Stimulated activated CD8-positive, alpha-beta memory T cell treated with anti-CD3 and anti-CD28 coated beads, Interleukin-2, amount 100 ng/mL, for 1 hour (primary cell): ENCODE measurements around the gene ARHGEF4.

ENCODE experiments used
- DNase-seq, 2 donors: peaks; one replicate each; pipeline ENCODE4 v3.0.0-alpha.2; 2020; ENCODE audit warnings: low read depth in 2 of 2

ARHGEF4 gene

GRCh38 chr2:130834091-130834930 is 2.4 kb upstream of the ARHGEF4 start:
- no peak for DNase-seq

DNA sequence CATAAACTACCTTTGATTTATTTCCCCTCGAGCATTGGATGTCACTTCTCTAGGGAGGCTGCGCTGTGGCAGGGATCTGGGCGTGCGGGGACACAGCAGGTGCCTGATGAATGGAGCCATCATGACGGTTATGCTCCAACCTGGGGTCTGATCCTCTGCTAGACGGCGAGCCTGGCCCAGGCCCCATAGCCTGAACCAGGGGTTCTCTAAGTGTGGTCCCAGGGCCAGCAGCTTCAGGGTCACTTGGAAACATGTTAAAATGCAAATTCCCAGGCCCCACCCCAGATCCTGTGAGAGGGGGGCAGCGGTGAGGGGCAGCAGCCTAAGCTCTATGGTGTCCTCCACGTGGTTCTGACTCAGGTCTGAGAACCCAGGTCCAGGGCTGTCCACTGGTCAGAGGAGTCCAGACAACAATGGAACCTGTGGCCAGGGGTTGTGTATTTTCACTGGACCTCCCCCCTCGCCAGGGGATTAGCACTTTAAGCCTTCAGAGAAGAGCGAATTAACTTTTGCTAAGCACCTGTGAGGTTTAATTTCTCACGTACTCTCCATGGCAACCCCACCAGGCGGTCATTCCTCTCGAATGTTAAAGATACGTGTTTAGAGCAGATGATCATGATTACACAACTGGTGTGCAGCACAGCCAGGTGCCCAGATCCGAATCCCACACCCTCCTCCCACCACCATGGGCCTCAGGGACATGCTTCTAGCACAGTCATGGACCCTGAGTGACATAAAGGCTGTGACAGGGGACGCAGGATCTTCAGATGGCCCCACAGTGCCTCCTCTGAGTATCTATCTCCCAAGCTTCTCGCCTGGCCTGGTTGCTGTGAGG is 1.6 kb upstream of the ARHGEF4 start:
- no peak for DNase-seq

DNA sequence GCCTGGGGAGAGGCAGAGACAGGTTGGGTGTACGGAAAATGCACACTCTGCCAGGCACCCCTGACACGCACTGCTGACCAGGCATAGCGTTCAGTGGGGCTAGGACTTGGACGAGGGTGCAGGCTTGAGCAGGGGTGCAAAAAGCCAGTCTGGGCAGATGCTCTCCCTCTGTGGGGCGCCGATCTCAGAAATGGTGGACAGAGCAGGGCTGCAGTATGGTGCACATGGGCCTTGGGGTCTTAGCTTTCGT is 1.0 kb upstream of the ARHGEF4 start:
- DNase-seq = no peak

DNA sequence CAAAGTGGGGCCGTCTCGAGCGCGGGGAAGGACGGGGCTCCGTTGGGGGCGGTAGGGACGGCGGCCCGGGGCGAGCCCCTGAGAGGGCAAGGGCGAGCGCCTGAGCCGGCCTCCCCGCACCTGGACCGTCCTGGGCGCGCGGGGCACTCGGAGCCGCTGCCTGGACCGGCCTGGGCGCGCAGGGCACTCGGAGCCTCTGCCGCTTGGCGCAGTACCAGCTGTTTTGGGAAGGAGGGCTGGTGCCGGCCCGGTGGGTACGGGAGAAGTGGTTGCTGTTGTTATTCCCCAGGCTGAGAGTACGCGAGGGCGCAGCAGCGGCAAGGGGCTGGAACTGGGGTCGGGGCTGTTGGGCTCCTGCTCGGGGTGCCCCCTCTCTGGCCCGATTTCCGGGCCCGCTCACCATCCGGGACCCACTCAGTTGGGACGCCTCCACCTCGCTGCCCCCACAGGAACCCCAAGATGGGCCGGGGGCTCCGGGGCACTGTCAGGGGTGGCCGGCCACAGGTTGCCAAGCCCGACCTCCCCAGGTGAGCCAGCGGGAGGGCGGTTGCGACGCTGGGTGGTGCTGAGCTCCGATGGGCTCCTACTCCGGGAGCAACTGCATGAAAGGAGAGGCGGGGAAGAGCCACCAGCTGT is 579 bp downstream of the ARHGEF4 start:
- no peak for DNase-seq

DNA sequence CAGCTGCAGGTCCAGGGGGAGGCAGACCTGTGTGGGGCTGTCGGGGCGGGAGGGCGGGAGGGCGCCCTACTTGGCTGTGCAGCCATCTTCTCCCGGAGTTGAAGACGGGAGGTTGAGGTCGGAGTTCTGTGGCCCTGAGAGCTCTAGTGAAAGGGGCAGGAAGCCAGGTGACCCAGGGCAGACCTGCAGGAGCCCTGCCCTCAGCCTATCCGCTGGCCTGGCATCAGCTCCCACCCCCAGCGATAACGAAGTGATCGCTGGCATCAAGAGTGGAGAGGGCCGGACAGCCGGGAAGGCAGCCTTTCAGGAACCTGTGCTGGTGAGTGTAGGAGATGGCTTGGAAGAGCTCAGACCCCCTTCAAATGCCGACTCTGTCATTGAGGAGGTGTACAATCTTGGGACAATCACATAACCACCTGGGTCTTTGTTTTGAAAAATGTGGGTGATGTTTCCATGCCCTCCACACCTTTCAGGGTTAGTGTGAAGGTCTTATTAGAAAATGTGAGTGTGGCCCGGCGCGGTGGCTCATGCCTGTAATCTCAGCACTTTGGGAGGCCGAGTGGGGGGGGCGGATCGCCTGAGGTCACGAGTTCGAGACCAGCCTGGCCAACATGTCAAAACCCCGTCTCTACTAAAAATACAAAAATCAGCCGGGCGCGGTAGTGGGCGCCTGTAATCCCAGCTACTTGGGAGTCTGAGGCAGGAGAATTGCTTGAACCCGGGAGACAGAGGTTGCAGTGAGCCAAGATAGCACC is 1.3 kb downstream of the ARHGEF4 start:
- no peak for DNase-seq

- DNase-seq = no peak
Measured at GRCh38 chr2:130839011-130839780, 2.5 kb downstream of the ARHGEF4 start.

GRCh38 chr2:130840506-130840905 is 3.8 kb downstream of the ARHGEF4 start:
- DNase-seq = no peak

DNA sequence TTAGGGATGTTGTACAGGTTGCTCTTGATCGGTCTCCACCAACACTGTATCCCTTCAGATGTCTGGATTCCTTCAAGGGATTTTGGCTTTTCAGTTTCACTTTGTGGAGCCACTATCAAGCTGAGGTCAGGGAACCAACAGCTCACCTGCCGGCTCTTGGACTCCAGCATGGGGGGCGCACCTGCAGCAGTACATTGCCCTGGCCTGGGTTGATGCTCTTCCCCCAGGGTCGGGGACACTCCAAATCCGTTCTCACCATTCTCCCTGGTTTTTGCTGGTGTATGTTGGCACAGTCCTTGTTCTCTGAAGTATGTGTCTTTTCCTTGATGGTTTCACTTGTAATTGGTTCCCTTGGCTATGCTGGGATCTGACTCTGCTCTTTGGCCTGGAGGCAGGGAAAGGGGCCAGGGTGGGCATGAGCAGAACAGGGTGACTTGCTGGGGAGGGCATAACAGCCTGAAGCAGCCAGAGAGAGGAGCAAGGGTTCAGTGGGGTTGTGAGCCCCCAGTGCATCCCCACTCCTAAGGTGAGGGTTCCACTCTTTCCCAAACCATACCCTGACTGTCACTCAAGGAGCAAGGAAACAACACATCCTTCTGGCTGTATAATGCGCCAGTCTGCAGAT is 5.1 kb downstream of the ARHGEF4 start:
- DNase-seq = no peak

- DNase-seq = no peak
Measured at GRCh38 chr2:130842770-130843169, 6.1 kb downstream of the ARHGEF4 start.

GRCh38 chr2:130843321-130843985 is 6.7 kb downstream of the ARHGEF4 start:
- no peak for DNase-seq

- no peak for DNase-seq
Measured at GRCh38 chr2:130844161-130844560, 7.4 kb downstream of the ARHGEF4 start.

DNA sequence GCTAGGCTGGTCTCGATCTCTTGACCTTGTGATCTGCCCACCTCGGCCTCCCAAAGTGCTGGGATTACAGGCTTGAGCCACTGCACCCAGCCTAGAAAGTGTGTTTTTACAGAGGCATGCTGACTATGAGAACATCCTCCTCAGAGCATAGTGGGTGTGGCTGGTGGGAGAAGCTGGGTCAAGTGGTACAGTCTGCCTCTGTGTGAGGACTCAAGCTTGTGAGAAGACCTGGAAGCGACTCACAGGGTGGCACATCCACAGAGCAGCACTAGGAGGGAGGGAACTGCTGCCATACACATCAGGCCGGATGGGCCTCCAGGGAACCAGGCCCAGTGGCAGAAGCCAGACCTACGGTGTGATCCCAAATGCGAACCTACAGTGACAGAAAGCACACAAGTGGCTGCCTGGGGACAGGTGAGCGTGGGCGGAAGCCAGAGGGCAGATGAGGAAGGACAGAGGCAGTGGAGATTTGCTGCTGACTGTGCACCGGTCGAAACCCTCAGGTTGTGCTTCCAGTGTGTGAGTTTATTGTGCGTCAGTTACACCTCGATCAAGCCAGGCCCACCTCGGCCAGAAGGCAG is 8.9 kb downstream of the ARHGEF4 start:
- no peak for DNase-seq

DNA sequence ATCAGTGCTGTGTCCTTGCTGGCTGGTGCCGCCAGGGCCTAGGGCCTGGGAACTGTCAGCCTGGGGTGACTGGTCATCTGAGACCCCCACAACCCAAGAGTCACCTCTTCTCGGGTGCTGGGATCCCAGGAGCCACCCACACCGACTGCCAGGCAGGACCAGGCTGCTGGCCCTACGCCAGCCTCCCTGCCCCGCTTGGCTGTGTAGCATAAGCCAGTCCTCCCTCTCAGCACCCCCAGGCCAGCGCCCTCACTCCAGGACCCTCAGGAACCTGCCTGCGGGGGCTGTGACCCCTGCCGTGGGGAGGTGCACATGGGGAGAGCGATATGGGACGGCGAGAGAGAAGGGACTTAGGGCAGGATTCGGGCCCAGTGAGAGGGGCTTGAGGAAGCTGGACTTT is 9.5 kb downstream of the ARHGEF4 start:
- no peak for DNase-seq

DNA sequence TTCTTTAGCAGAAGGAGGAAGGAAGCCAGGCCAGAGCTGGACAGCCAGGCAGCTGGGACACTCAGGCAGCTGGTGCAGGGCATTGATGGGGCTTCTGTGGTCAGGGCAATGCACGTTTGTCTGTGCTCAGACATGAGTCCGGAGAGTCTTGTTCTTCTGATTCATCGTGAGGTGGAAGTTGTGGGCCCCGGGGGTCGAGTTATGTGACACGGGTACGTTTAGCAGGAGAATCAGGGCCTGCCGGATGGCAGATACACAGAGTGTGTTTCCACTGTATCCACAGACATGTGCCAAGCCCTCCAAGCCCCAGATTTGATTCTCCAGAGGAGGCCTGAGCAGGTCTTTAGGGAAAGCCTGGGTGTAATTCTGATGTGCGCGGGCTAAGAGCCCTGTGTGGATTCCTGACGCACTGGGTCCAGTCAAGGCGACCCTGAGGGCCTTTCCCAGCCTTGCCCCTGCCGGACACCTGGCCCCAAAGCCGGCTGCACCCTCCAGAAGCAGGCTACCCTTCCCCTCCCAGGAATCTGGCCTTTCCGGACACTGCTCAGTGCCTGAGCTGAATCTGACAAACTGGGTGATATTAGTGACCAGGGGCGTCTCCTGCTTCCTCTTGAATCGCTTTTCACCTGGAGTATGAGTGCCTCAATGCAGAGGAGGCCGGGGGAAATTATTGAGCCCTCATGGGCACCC is 10.1 kb downstream of the ARHGEF4 start:
- no peak for DNase-seq

GRCh38 chr2:130847776-130848525 is 11.2 kb downstream of the ARHGEF4 start:
- no peak for DNase-seq

GRCh38 chr2:130848526-130849210 is 12.0 kb downstream of the ARHGEF4 start:
- DNase-seq = no peak

DNA sequence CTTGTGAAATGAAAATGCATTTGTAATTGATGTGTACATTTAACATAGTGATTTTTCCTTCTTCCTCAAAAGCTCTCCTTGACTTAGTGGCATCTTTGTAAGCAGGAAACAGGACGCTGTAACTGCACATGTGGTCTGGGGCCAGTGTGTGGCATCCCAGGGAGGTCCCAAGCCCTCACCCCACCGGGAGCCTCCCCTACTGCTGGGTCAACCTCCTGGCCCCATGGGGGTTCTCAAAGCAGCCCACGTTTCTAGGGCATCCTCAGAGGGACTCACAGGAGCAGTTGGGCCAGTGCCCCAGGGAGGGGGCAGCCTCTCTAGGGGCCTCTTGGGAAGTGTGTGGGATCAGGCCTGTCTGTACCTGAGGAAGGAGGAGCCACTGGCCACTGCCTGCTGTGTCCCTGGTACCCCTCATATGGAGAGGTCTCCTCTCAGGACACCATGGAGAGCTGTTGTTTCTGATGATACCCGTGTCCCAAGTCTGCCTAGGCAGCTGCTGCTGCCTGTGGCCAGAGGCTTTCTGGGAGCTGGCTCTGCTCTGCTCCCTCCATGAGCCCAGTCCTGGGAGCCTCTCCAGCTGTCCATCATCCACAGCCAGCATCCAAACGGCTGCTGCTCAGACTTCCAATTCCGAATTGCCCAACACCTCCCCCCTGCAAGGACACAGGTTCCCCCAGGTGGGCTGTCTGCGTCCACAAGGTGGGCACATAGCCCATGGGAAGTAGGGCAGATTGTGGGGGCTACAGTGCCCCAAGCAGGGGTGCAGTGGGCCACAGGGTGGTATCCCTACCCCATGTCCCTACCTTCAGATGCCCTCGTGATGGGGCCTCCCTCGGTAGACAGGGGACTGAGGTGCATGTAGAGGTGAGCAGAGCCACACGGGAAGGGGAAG is 13.4 kb downstream of the ARHGEF4 start:
- DNase-seq = no peak
